Skeletal muscle cell (primary cell): ENCODE data around the gene ACE.

ENCODE experiments used
- DNase-seq: peaks from one replicate; pipeline ENCODE4 v3.0.0-alpha.2; 2010; ENCODE audit warnings: low read depth
- H3K4me3 ChIP-seq: 2 replicates; pipeline ENCODE4 v1.5.1; 2011; ENCODE audit warnings: low read depth, mild to moderate bottlenecking, control low read depth, low read length, moderate library complexity

ACE gene

DNA sequence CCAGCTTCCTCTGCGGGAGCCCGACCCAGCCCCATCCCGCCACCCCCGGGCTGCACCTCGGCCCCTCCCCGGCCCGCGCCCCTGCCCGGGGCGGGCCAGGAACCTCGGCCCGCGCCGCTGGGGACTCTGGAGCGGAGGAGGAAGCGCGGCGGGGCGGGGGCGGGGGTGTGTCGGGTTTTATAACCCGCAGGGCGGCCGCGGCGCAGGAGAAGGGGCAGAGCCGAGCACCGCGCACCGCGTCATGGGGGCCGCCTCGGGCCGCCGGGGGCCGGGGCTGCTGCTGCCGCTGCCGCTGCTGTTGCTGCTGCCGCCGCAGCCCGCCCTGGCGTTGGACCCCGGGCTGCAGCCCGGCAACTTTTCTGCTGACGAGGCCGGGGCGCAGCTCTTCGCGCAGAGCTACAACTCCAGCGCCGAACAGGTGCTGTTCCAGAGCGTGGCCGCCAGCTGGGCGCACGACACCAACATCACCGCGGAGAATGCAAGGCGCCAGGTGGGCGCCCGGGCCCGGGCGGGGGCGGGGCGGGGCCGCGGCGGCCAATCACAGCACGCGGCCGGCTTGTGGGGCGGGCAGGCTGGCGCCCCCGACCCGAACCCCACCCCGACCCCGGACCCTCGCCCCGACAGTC lies at the start of gene ACE:
ACE (plus strand) TSS at position 208 of the 626 bp plus-strand sequence; CDS start at position 242, 34 bp downstream.
- H3K4me3 ChIP-seq = peak within 1 kb of the TSS; percentile 44
- no peak for DNase-seq

DNA sequence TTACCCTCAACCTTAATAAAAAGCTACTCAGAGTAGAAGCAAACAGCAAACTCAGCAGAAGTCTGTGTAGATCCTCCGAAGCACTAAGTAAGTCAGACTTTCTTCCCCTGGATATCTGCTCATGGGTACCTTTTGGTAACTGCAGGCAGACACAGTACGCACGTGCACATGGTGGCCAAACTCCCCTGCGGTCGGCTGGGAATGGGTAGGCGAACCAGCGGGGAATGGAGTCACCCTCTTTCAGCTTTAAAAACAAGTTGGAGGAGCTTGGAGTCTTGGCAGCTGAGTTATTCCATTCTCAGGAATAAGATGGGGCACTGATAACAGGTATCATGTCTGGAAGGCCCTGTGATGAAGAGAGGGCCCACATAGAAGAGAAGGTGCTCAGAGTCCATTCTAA lies 47.1 kb upstream of the ACE start:
- DNase-seq = no peak
- H3K4me3 ChIP-seq = no peak overlapping the region

DNA sequence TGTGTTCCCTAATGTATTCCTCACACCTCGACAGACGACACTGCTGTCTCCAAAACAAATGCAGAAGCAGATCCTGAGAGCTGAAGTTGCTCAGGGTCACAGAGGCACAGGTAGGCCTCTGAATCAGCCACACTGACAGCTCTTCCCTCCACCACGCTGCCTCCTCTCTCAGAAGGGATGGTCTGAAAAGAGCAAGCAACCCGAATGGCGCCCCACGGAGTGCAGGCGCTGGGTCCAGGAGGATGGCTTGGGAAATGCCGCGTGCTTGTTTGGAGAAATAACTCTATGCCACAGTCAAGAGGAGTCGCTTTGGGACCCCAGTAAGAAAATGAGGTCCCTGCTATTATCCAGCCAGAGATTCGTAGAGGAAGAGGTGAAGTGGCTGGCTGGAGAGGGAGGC lies 46.6 kb upstream of the ACE start:
- no peak overlapping the region for H3K4me3 ChIP-seq
- DNase-seq = no peak

DNA sequence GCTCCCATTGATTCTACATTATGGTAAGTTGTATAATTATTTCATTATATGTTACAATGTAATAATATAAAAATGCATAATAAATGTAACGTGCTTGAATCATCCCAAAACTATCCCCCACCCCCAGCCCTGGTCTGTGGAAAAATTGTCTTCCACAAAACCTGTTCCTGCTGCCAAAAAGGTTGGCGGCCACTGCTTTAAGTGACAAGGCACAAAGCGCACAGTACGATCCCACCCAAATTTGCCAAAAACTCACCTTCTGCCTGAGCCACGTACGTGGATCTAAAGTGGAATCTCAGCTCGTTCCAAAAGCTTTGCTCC lies 45.3 kb upstream of the ACE start:
- DNase-seq = no peak
- no peak overlapping the region for H3K4me3 ChIP-seq

DNA sequence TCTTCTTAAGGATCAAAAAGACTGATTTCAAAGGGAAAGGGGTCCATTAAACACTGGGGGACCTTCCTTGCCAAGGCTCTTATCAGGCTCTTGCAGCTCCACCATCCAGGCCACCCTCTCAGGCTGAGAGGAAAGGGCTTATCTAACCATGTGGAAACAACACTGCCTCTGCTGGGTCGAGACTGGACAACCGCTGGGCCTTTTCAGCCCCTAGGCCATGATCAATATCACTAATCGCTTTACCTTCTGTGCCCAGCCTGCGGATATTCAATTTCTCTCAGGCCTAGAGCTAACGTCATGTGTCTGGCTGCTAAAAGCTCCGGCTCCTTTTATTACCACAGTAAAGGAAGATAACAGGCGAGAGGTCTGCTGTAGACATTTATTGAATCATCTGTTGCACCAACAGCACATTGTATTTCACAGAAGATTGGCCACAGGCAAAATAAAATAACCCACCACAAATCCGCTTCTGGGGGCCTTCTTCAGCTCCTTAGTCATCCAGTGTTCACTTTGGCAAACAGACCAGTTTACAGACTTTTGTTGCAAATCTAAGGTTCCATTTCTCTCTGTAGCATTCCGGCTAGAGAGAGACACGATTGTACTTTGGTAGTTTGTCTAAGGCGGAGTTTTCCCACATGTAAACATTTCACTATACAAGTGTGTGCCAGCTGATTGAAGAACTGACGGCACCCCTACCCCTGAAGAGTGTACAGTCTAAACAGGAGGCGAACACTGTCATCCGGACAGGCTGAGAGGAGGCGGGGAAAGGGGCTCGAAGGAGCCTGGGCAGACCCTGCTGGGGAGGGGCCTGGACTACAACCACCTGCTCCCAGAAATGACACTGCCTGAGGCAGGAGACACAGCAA lies 44.7 kb upstream of the ACE start:
- H3K4me3 ChIP-seq = no peak overlapping the region
- peak; percentile 53 for DNase-seq

DNA sequence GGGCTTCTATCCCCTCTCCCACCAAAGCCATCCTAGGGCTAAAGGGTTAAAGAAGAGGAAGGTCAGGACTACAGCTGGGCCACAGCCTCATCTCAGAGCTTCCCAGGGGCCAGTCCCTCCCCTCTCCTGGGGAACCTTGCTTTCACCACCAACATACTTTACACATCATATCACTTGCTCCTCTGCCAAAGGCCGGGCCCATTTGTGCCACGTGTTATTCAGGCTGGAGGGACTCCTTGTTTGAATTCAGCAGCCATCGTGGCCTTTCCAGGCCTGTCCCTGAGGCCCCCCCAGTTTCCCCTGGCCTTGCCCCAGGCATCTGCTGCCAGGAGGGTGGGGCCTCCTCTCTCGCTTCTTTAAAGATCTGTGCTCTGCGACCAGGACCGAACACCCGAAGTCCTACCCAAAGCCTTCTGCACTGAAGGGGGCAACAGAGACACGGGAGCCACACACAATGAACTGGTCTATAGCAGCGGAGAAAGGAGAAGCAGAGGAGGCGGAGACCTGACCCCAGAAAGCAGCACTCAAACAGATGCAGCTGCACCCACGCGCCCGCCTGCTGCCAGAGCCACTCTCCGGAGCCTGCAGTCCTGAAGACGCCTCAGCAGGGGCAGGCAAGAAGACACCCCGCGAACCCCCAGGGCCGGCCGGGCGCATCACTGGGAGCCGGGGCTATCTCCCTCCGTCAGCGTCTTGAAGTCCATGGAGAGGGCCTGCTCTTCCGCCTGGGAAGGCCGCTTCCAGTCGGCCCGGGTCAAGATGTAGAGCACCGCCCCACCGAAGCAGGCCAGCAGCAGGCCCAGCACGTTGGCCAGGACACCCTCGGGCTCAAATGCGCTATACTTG lies 42.9 kb upstream of the ACE start:
- no peak overlapping the region for H3K4me3 ChIP-seq
- peak; percentile 87 for DNase-seq

DNA sequence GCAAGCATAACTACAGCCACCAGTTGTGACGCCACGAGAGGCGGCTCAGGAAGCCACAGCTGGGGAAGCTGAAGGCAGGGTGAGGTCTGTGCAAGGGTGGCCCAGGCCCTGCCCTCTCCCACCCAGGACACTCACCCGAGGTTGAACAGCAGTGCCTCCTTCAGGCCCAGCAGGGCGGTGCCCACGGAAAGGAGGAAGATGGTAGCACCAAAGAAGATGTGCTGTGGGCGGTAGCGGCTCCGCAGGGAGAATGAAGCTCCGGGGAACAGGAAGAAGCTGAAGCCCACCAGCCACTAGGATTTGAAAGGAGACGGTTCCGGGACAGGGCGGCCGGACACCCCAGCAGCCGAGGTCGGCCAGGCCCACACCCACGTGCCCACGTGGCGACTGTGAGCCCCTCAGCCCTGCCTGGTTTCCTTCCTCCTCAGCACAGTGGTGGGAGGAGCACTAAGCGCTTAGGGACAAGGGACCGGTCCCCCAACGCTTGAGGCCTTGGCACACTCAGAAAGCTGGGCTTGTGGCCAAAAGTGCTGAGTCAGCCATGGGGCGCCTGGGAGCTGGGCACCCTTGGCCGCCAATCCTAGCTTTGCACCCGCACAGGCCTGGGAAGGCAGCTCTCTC lies 41.8 kb upstream of the ACE start:
- H3K4me3 ChIP-seq = no peak overlapping the region

DNA sequence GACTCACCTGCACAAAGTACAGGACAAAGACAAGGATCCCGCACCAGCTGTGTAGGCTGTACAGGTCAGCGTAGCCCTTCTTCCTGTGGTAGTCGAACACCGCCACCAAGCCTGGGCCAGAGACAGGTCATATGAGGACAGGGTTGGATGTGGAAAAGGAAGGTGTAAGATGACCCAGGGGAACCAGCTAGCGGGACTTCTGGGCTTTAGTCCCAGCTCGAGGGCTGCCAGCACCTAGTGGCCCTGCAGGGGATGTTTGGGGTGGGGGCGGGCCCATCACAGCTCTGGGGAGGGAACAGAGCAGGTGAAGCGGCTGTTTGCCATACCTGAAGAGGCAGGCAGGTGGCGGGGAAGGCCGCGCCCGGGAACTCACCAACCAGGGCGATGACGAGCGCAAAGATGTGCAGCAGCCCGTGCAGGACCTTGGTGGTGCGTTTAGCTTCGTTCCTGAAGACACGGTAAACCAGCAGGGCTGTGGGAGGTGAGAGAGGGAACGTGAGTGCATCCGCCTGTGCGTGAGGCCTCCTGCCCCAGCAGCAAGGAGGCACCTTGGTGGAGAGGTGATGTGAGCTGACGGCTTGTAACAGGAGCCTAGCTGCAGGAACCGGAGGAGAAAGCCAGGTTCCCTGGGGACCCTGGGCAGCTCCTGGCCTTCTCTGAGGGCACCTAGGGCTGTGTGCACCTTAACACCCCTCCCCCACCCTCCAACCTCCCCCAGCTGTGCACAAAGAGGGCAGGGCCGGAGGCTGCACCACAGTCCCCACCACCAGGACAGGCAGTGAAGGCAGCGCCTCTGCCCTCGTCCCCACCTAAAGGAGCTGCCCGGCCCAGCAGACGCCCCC lies 41.0 kb upstream of the ACE start:
- DNase-seq = no peak
- no peak overlapping the region for H3K4me3 ChIP-seq

More for the DNA sequence above, 41.8 kb upstream of the ACE start:
- no peak for DNase-seq

DNA sequence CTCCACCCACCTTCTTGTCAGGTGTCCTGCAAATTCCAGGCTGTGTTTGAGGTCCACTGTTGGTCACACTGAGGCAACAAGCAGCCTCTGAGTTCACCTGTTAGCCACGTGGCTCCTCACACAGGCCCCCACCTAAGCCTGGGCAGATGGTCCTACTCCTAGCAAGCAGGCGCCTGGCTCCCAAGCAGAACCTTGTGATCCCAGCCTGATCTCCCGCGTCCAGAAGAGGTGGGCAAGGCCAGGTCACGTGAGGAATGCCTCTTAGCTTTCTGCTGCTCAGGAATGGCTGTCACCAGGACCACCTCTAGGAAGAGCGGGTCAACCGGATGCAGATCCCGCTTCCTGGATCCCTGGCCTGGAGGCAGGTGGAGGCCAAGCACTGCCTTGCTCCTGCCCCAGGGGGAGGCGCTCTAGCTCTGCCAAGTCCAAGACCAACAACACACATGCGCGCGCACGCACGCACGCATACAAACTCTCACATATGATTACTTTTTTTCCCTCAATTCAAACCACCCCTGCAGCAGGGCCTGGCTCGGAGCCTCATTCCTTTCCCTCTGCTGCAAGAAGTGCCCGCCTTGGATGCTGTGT lies 40.2 kb upstream of the ACE start:
- DNase-seq = no peak
- H3K4me3 ChIP-seq = no peak overlapping the region

DNA sequence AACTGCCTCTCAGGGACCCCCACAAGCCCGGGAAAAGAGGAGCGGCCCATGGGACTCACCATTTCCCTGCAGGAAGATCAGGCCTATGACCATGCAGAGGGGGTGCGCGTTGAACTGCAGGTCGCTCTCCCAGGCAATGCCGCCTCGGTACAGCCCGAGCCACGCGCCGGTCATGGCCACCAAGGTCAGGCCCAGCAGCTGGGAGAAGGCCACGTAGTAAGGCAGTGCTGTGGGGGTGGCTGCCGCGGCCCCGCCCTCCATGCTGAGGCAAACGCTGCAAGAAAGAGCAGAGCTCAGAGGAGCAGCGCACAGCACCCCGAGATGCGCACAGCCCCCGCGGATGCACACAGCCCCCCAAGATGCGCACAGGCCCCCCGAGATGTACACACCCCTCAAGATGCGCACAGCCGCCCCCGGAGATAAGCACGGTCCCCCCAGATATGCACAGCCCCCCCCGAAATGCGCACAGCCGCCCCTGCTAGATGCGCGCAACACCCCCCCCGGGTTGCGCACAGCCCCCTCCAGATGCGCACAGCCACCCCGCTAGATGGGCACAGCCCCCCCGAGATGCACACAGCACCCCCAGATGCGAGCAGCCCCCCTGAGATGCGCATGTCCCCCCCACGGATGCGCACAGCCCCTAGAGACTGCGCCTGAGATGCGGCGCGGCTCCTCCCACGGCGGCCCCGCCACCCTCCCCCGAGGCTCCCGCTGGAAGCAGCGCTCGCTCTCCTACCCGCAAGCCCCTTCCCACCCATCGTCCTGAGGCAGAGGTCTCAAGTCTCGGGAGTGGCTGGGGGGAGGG lies 39.4 kb upstream of the ACE start:
- no peak overlapping the region for H3K4me3 ChIP-seq
- DNase-seq = no peak

DNA sequence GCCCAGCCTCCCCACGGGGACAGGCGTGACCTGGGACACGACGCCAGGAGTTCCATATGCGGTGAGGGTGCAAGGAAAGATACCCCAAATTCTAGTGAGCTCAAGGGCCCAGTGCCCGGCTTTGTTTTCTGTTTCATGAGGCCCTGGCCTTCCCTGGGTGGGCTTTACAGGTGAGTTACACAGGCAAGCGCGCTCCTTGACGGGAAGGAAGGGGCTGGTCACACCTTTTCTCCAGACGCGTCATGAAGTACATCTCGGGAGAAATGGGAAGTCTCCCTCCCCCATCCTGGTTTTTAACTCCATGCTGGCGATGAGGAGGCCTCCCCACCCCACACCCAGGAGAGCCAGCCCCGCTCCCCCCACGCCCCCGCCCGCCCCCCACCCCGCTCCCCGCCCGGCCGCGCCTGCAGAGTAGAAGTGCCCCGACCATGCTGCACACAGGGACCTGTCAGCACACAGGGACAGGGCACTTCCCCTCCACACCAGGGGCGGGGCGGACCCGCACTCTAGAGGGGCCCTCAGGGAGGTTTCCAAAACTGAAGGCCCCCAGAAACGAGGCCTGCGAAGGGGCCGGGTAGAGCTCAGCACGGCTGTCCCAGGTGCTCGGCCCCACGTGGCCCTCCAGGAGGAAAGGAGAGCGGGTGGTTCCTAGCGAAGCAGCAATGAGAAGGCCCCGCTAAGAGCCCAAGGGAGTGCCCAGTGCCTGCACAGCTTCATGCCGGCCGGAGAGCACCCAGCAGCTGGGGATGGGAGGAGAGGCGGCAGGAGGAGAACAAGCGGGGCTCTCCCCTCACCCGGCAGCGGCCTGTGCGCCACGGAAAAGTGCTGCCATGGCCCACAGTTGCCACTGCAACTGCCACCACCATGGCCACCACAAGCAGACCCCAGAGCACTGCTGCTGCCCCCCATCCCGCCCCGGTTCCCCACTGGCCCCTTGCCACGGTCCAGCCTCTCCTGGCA lies 38.5 kb upstream of the ACE start:
- H3K4me3 ChIP-seq = no peak overlapping the region
- no peak for DNase-seq

DNA sequence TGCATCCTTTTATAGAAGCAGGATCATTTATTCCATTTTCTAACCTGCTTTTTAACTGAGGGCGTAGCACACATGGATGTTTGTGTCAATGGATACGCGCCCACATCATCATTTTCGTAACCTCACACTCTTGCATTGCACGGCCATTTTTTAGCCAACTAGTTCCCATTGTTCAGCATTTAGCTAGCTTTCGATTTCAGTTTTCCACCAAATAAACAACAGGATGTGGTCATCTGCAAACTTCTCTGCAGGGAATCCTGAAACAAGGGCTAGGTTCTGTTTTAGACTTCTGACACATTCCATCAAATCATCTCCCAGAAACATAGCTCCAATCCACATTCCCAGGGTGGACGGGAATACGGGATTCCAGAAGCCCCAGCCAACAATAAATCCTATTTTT lies 37.2 kb upstream of the ACE start:
- peak; percentile 20 for DNase-seq
- no peak overlapping the region for H3K4me3 ChIP-seq

DNA sequence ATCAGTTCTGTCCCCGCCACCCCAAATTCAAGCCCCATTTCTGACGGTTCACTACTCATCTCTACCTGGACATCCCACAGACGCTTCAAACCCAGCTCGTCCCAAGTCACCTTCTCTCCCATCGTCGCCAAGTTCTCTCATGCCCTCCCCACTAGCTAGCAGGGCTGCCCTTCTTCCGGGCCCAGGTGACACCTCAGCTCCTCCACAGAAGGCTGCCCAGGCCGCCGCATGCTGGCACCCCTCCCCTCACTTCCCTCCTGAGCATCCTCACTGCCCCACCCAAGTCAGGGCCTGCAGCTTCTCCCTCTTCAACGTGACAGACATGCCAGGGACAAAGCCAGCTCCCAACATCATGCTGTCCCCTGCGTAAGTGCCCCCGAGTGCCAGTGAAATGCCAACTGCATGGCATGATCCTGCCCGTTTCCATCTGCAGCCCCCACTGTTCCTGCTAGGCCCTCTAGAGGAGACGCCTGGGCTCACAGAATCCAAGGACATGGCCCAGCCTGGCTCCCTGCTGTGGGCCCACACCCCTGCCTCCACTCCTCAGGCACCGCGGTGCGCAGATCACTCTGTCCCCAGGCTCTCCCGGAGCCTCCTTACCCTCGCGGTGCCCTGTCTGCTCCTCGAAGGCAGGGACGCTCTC lies 36.6 kb upstream of the ACE start:
- DNase-seq = no peak
- no peak overlapping the region for H3K4me3 ChIP-seq

DNA sequence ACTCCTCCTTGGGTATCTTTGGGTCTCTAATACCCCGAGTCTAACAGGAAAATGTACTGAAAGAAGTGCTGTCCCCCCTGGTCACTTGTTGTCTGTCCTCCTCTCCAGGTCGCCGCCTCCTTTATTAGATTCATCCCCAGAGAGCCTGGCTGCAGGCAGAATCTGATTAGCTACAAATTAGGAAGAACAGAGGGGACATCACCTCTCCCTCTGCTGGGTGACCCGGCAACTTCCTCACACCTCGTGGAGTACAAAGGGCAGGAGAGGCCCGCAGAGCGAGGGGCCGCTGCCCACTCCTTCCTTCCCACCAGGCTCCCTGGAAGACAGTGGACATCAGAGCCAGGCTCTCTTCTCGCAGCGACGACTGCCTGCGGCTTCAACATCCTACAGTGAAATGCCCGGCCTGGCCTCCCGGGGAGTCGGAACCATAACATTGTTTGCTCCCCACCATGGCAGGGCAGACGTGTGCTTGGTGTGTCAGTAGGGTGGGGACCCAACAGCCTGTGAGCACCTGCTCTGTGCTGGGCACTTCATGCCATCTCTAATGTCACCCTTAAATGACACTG lies 36.0 kb upstream of the ACE start:
- no peak for DNase-seq
- no peak overlapping the region for H3K4me3 ChIP-seq

DNA sequence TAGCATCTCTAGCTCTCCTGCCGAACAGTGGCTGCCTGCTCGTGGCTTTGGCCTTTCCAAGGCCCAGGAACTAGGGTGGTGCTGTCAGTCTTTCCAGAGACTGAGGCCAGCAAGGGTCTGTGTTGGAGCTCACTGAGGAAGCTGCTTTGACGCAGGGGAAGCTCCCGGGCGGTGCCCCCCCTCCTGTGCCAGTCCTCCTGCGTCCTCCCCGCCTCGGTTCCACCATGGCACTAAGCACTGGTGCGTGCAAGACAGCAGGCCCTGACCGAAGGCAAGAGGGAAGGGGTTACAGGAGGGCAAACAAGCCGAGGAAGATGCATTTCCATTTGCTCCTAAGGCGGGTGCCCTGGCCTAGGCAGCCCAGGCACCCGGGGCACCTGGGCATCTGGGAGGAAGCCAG lies 35.2 kb upstream of the ACE start:
- no peak for DNase-seq
- H3K4me3 ChIP-seq = no peak overlapping the region

DNA sequence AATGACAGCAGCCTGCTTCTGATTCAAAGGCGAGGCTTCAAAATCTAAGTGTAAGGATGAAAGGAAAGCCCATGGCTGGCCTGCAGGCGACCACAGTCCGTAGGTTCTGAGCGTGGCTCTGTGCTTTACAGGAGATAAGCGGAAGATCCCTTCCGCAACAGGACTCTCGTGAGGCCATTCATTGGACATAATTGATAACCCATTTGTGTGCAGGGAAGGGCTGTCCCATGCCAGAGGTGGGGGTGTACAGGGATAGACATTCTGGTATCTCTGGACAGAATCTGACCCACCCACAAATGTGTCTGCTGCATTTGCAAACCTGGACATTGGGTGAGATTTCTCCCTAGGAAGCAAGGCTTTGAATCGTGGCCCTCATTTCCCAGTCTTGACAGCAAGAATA lies 34.8 kb upstream of the ACE start:
- no peak for DNase-seq
- H3K4me3 ChIP-seq = no peak overlapping the region
